Heart left ventricle (tissue), 16 donors: Measurements from ENCODE around the gene TMEM131L. TPM values are rescaled to one million over a fixed set of nuclear protein-coding genes. Genes with fewer than 3 reads are reported as not detected.
"Not testable (repeated sequence)": the region's sequence is repeated elsewhere in the genome, so short reads cannot be mapped to it uniquely, and the experiment has no call there.

Source experiments
- ATAC-seq, 4 donors: fragments of 200-7000 bp; cut with Tn5 transposase; one replicate each; pipeline ENCODE4 v1.9.1; 2020 to 2022; ENCODE audit warnings: moderate library complexity in 4 of 4, mild to moderate bottlenecking in 3 of 4, moderate number of reproducible peaks in 1 of 4
- DNase-seq, 5 donors: peaks; one replicate each; pipeline ENCODE4 v3.0.0-alpha.2; 2020
- H3K27ac ChIP-seq, 12 donors: fragments of 200-600 bp; sonication (generic) in 4 of 12; one replicate each; pipeline versions ENCODE4 v1.5.0 to v1.8.0; 2016 to 2022; ENCODE audit warnings: mild to moderate bottlenecking in 2 of 12
- H3K27me3 ChIP-seq, 9 donors: fragments of 200-600 bp; sonication (generic) in 2 of 9; one replicate each; pipeline versions ENCODE4 v1.5.1 to v1.8.0; 2016 to 2022; ENCODE audit warnings: mild to moderate bottlenecking in 3 of 9
- H3K36me3 ChIP-seq, 9 donors: fragments of 200-600 bp; sonication (generic) in 2 of 9; one replicate each; pipeline versions ENCODE4 v1.5.0 to v1.8.0; 2018 to 2022; ENCODE audit warnings: mild to moderate bottlenecking in 2 of 9
- H3K4me1 ChIP-seq, 12 donors: fragments of 200-600 bp; sonication (generic) in 4 of 12; one replicate each; pipeline versions ENCODE4 v1.5.0 to v1.8.0; 2016 to 2022; ENCODE audit warnings: mild to moderate bottlenecking in 3 of 12
- H3K4me3 ChIP-seq, 12 donors: fragments of 200-600 bp; sonication (generic) in 4 of 12; one replicate each; pipeline versions ENCODE4 v1.5.0 to v1.8.0; 2017 to 2022; ENCODE audit warnings: mild to moderate bottlenecking in 9 of 12, moderate library complexity in 4 of 12
- H3K9me3 ChIP-seq, 12 donors: fragments of 200-600 bp; sonication (generic) in 4 of 12; one replicate each; pipeline versions ENCODE4 v1.5.0 to v1.8.0; 2016 to 2022; ENCODE audit warnings: mild to moderate bottlenecking in 1 of 12
- POLR2A ChIP-seq, 2 donors: fragments of 450-650 bp; IDR thresholded peaks; one replicate each; pipeline ENCODE4 v1.6.1; 2017; ENCODE audit warnings: antibody characterized with exemption in 2 of 2, mild to moderate bottlenecking in 2 of 2, moderate library complexity in 2 of 2
- WGBS, 4 donors: extraction: QIAGEN DNeasy Blood & Tissue Kit in 2 of 4; methylation state at CpG; one replicate each; pipeline versions ENCODE4 v1.1.5 to v1.1.7; 2013 to 2018; 5-methylcytosine and 5-hydroxymethylcytosine counted together
- intact Hi-C, 10 donors: fragments of 100-400 bp; cut with DNase I; formaldehyde crosslinking; loops; one replicate each; pipeline versions ENCODE4 v1.11.1 to v1.14.2; 2022
- polyA plus RNA-seq, 2 donors: library from polyadenylated mRNA; stranded (reverse); fragments of 200-250 nt; gene quantifications; one replicate each; pipeline ENCODE4 v1.2.3, GENCODE V29; 2013
- total RNA-seq, 9 donors: library from RNA; depleted of rRNA in 2 of 9; stranded (reverse); fragments of >200 nt in 2 of 9; fragmentation: NEBNext Ultra II Directional in 3 of 9; extraction: Animal tissue kit (Norgen Biotek cat#: 25700) in 3 of 9; gene quantifications; one replicate each; pipeline versions ENCODE4 v1.1.0 to v1.2.4, GENCODE V29; 2016 to 2023
- TF ChIP-seq, protein P1 (sequence below), 12 donors: fragments of 200-600 bp; sonication (generic) in 4 of 12; IDR thresholded peaks; one replicate each; pipeline versions ENCODE4 v1.5.0 to v1.8.0; 2018 to 2022; ENCODE audit warnings: antibody characterized with exemption in 12 of 12, mild to moderate bottlenecking in 5 of 12
- donor health status: ischemic (EF 13 %, LVEDD 7.1; RV severe dilation, severe dysfunction).
- donor health status: healthy with polysubstance abuse.
- donor health status: DM: no; HTN: yes; CAD: no.
- donor health status: DM: no; HTN: no; CAD: no.
- donor health status: ischemic (EF 25% LVEDD 6.9; RV normal size, moderate dysfunction).
- donor health status: ischemic (EF 25% LVEDD 5.7; RV mildly dilated, moderate dysfunction).
- donor health status: healthy.
- donor health status: DM: yes; HTN: yes; CAD: no.
- donor health status: ischemic (EF 35%, LVEDD 5.7; RV mildly dilated, moderate dysfunction).
- donor health status: nonischemic (EF 11% LVEDD 7.7; RV severe dilation, severe dysfunction).
- donor health status: DM: yes; HTN: yes; CAD: no.
- donor health status: PGD.
- donor health status: ischemic (EF 29% LVEDD 5.4; RV normal size, mild dysfunction).
- donor health status: nonischemic (EF 23%, LVEDD 6.1; RV moderate dilation, normal function).

The TMEM131L gene
- total and polyA plus RNA-seq, 11 donors = 3.8 to 22.2 (median 19.6) TPM

DNA sequence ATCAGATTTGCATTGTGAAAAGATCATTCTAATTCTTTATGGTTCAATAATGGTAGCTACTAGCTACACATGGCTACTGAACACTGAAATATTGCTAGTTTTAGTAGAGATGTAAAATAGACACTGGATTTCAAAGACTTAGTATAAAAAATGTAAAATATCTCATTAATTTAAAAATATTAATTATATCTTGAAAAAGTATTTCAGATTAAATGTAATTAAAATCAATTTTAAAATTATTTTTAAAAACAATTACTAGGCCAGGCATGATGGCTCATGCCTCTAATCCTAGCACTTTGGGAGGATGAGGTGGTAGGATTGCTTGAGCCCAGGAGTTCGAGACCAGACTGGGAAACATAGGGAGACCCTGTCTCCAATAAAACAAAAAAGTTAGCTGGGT is 197.5 kb downstream of the TMEM131L start:
- ATAC-seq = no peak
- H3K27ac ChIP-seq = no peak overlapping the region
- intact Hi-C loops = no loop called here
- no peak for TF ChIP-seq POLR2A (IDR thresholded peaks at IDR 0.05)
- TF ChIP-seq, protein P1, sequence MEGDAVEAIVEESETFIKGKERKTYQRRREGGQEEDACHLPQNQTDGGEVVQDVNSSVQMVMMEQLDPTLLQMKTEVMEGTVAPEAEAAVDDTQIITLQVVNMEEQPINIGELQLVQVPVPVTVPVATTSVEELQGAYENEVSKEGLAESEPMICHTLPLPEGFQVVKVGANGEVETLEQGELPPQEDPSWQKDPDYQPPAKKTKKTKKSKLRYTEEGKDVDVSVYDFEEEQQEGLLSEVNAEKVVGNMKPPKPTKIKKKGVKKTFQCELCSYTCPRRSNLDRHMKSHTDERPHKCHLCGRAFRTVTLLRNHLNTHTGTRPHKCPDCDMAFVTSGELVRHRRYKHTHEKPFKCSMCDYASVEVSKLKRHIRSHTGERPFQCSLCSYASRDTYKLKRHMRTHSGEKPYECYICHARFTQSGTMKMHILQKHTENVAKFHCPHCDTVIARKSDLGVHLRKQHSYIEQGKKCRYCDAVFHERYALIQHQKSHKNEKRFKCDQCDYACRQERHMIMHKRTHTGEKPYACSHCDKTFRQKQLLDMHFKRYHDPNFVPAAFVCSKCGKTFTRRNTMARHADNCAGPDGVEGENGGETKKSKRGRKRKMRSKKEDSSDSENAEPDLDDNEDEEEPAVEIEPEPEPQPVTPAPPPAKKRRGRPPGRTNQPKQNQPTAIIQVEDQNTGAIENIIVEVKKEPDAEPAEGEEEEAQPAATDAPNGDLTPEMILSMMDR (IDR thresholded peaks at IDR 0.05) = no peak
- DNase-seq = no peak
- peaks cover 0 to 35% (median 5%) of the 10 kb centered on the region in 12 donors for H3K4me1 ChIP-seq
- H3K27me3 ChIP-seq = no peaks in the 10 kb centered on the region
- H3K36me3 ChIP-seq = no peaks in the 10 kb centered on the region
- 77 to 97% (median 88%) methylated on average over 1 of the region's 1 CpG for WGBS, 4 donors
- no peak overlapping the region for H3K4me3 ChIP-seq
- H3K9me3 ChIP-seq = no peaks in the 10 kb centered on the region

DNA sequence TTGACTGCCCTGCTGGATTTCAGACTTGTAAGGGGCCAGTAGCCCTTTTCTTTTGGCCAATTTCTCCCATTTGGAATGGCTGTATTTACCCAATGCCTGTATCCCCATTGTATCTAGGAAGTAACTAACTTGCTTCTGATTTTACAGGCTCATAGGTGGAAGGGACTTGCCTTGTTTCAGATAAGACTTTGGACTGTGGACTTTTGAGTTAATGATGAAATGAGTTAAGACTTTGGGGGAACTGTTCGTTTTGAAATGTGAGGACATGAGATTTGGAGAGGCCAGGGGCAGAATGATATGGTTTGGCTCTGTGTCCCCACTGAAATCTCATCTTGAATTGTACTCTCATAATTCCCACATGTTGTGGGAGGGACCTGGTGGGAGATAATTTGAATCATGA is 200.3 kb downstream of the TMEM131L start:
- H3K27ac ChIP-seq, H3K4me1 ChIP-seq, H3K9me3 ChIP-seq, H3K36me3 ChIP-seq, H3K27me3 ChIP-seq, H3K4me3 ChIP-seq, ATAC-seq, DNase-seq, intact Hi-C loops: not testable (repeated sequence)
- 59 to 61% (median 61%) methylated on average over 1 of the region's 1 CpG for WGBS, 4 donors

DNA sequence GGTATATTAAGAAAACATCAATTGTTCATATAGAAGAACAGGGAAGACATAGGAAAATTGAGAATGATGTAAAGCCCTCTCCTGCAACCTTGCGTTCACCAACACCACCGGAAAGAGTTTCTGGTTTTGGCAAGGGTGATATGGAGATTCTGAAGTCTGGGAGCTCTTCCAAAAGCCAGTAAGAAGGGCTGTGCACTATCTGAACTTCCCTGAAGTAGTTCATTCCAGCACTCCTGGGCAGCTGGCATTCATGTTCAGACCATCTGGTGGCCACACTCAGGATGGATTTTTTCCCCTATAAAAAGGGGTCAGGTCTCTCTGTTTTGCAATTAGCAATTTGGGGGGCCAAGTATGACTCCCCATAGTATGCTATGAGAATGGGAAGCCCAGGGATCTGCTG is 202.5 kb downstream of the TMEM131L start:
- no peak for DNase-seq
- intact Hi-C loops = no loop called here
- no peaks in the 10 kb centered on the region for H3K36me3 ChIP-seq
- no peak overlapping the region for H3K27ac ChIP-seq
- ATAC-seq = no peak
- 44 to 71% (median 59%) methylated on average over 2 of the region's 2 CpGs for WGBS, 4 donors
- no peaks in the 10 kb centered on the region for H3K4me1 ChIP-seq
- no peak overlapping the region for H3K4me3 ChIP-seq
- H3K27me3 ChIP-seq = no peaks in the 10 kb centered on the region
- peaks cover 0 to 6% (median 0%) of the 10 kb centered on the region in 12 donors for H3K9me3 ChIP-seq
- TF ChIP-seq POLR2A (IDR thresholded peaks at IDR 0.05) = no peak

DNA sequence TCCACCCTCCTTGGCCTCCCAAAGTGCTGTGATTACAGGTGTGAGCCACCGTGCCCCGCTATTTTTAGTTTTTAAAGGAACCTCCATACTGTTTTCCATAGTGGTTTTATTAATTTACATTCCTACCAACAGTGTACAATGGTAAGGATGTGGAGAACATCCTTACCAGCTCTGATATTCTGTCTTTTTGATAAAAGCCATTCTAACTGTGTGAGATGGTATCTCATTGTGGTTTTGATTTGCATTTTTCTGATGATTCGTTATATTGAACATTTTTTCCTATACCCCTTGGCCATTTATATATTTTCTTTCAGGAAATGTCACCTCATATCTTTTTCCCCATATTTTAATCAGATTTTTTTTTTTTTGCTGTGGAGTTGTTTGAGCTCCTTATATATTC is 203.7 kb downstream of the TMEM131L start:
- ATAC-seq = no peak
- intact Hi-C loops = no loop called here
- Histone ChIP-seq H3K4me3 (no peak overlapping the region), H3K27me3 (no peaks in the 10 kb centered on the region), H3K36me3 (no peaks in the 10 kb centered on the region), H3K9me3 (peaks cover 0 to 16% (median 1%) of the 10 kb centered on the region in 12 donors), H3K27ac (no peak overlapping the region), H3K4me1 (no peaks in the 10 kb centered on the region)
- DNase-seq = no peak
- no peak for TF ChIP-seq POLR2A (IDR thresholded peaks at IDR 0.05)
- TF ChIP-seq, protein P1 (IDR thresholded peaks at IDR 0.05) = no peak
- WGBS, 4 donors = 39 to 65% (median 46%) methylated on average over 3 of the region's 3 CpGs

DNA sequence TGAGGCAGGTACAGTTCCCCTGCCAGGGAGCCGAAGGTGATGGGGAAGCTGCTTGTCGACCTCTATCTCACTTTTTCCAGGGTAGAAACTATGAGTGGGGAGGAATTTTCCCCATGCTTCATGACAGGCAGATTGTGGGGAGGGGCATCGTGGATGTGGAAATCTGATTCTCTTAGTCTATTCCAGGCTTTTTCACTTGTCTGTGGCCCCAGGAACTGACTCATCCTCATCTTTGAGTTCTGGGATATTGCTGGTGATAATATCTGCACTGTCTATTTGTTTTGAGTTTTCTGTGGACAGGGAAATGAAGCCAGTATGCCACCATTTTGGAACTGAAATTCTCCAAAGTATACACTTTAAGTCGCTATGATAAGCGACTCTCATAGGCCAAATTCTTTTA is 210.3 kb downstream of the TMEM131L start:
- Histone ChIP-seq H3K27ac (no peak overlapping the region), H3K36me3 (no peaks in the 10 kb centered on the region), H3K4me1 (peaks cover 0 to 19% (median 0%) of the 10 kb centered on the region in 12 donors), H3K4me3 (no peak overlapping the region), H3K27me3 (no peaks in the 10 kb centered on the region), H3K9me3 (peaks cover 0 to 37% (median 10%) of the 10 kb centered on the region in 12 donors)
- TF ChIP-seq, protein P1 (IDR thresholded peaks at IDR 0.05) = no peak
- TF ChIP-seq POLR2A (IDR thresholded peaks at IDR 0.05) = no peak
- DNase-seq (no peak), ATAC-seq (no peak)
- intact Hi-C loops = no loop called here
- 79 to 89% (median 83%) methylated on average over 5 of the region's 5 CpGs for WGBS, 4 donors
